Measurements from ENCODE around the gene RPS19.

The RPS19 gene

DNA sequence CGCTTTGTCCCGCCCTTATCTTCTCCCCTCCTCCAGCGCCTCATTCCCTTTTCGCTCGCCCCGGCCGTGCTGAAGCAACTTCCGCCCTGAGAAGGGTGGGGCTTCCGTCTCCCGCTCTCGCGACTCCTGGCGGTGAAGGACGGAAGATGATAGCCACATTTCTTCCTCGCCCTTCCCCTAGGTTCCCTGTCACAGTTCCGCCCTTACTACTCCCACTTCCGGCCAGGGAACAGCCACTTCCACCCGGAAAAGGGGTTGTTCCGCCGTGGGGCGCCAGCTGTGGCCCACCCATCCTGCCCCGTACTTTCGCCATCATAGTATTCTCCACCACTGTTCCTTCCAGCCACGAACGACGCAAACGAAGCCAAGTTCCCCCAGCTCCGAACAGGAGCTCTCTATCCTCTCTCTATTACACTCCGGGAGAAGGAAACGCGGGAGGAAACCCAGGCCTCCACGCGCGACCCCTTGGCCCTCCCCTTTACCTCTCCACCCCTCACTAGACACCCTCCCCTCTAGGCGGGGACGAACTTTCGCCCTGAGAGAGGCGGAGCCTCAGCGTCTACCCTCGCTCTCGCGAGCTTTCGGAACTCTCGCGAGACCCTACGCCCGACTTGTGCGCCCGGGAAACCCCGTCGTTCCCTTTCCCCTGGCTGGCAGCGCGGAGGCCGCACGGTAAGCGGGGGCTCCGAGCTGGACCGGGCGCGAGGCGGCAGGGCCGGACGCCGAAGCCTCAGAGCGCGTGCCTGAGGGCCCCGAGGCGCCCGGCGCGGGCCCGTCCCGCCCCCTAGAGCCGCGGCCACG is at the start of gene RPS19:
TSS of gene RPS19 (plus strand) at position 638 of the 801 bp plus-strand sequence. CDS start 520 bp downstream, outside the sequence.
- peak; percentile 88 to 100 (median 98) for DNase-seq

DNA sequence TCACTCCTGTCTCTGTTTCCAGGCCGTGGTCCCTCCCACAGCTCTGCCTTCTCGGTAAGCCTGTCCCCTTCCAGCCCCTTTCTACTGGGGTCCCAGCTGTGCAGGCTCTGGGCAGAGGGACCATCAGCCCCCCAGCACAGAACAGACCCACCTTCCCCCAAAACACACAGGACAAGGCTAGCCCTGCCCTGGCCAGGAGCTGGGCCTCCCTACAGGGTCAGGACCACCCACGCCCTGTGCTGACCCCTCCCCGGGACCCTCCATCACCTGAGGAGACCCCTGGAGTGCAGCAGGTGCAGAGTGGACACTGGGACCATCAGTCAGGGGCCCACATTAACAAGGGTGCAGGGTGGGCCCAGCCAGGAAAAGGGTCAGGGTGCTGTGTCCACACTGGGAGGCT is 49.8 kb upstream of the RPS19 start:
- DNase-seq = no peak

DNA sequence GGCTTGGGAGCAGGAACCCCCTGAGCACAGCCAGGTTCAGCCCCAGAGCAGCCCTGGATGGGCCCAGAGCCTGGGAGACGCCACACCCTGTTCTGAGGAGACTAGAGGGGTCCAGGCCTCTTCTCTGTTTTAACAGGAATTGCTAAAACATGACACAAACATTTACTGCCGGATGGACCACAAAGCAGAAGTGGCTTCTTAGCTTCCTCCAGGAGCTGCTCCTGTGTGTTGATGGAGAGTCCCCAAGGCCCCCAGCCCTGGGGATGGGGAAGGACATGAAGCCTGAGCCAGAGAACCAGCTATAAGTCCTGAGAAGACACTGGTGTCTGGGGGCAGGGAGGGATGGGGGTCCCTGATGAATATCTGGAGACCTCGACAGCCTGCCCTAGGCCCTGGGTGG is 49.0 kb upstream of the RPS19 start:
- peak in 4 of 14 donors; percentile 4 to 30 (median 18) for DNase-seq

DNA sequence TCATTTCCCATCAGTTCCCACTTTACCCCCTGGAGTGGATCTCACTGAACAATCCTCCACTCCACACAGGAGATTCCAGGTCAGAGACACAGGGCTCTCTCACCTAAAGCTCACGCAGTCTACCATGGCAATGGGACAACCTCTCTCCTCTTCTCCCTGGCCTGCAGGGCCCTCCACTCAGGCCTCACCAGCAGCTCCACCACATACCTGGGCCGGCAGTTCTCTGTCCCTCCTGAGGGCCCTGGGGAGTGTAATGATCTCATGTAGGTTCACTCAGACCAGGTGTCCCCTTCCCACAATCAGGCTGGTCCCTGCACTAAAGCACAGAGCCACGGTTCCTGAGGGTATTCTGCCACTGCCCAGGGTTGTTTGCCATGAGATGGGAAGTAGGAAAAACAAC is 48.1 kb upstream of the RPS19 start:
- no peak for DNase-seq

DNA sequence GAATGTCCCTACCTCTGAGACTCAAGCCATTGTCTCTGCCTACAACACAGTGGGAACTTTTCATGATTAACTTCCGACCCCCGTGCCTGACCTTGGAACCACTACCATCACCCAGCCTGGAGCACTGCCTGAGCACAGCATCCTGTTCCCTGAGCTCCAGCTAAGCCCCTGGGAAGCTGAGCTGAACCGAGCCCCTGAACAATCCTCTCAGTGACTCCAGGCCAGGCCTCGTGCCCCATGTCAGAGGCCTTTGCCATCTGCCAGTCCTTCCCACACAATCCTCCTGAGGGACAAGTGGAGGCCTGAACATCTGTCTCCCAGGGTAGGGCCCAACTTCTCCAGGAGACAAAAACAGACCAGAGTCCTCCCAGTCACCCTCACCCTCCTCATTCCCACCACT is 46.1 kb upstream of the RPS19 start:
- no peak for DNase-seq

DNA sequence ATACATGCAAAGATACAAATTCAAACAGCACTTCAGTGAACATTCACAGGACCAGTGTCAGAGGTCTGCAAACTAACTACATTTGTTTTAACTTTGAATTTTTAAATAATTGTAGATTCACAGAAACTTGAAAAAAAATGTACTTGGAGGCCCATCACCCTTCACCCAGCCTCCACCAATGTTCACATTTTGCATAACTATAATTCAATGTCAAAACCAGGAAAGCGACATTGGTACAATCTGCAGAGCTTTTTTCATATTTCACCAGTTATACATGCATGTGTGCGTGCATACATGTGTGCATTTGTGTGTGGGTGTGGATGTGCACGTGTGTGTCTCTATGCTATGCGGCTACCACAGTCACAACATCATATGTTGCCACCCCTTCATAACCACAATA is 44.8 kb upstream of the RPS19 start:
- no peak for DNase-seq

DNA sequence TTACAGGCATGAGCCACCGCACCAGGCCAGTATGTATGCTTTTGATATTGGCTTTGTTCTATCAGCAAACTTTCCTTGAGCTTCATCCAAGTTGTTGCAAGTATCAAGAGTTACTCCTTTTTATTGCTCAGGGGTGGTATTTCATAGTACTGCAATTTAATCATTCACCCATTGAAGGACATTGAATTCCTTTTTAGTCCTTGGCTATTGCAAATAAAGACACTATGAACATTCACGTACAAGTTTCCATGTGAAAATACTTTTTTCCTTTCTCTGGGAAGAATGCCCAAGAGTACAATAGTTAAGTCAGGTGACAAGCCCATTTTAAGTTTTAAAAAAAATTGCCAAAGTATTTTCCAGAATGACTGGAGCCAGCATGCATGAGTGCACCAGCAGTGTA is 43.3 kb upstream of the RPS19 start:
- no peak for DNase-seq

DNA sequence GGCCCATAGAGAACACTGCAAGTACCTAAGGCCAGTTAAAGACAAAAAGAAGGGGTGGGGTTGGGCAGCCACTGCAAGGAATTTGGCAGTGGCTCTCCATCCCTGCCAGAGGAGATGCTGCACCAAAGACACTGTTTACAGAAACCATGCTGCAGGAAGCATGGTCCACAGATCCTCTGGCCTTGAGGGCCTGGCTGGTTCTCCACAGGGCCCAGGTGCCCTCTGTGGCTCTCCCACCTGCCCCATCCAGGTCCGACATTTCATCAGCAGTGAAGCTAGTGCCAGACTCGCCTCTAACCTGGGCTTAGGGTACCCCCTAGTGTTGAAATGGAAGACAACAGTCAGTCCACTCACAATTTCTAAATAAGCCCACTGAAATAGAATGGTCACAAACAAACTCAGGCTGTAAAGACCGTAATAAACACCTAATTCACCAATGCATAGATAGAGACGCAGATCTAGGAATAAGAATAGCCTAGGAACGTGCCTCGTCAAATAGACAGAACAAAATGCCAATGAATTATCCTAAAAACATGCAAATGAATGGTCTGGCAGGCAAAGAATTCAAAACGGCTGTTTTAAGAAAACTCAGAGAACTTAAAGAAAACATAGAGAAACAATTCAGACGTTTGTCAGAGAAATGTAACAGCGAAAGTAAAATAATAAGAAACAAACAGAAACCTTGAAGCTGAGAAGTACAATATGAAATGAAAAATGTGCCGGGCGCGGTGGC is 38.9 kb upstream of the RPS19 start:
- peak in 4 of 14 donors; percentile 1 to 14 (median 2) for DNase-seq

DNA sequence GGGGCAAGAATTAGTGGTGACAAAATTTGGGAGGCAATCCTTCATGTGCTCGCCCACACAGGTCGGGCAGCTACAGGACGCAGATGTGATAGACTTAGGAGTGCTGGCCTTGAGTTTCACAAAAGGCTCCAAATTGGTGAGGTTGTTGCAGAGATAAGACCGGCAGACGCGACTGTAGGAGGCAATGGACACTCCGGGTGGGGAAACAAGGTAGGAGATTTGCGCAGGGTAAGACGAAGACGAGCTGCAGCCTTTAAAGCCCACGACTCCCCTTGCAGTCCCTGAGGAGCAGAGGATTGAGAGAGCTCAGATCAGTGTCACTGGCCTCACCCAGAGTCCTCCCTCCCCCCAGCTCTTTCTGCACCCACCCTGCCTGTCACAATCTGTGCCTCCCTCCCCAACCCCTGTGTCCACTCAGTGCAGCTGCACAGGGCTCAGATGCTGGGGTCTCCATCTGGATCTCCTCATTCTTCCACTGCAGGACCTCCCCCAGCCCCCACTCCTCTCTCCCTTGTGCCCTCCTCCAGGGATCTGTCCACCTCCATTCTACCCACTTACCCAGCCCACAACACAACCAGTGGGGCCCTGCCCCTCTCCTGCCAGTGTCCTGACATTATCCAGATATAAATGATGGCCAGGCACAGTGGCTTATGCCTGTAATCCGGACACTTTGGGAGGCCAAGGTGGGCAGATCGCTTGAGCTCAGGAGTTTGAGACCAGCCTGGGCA is 21.9 kb upstream of the RPS19 start:
- no peak for DNase-seq

DNA sequence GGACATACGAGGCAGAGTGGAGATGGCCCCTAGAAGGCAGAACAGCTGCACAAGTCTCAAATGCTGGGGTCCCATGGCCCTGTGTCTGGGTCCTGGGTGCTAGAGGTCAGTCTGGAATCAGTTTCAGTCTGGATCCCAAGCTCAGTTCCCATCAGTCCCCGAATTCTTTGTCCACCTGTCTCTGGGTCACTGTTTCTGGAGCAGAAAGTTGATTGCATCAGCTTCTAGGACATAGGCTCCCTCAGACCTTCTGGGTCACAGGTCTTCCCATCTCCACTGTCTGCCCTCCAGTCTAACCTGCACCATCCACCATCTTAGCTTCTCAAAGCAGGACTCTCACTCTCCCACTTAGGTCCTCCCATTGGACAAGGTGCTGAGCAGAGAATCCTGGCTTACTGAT is 20.8 kb upstream of the RPS19 start:
- no peak for DNase-seq

DNA sequence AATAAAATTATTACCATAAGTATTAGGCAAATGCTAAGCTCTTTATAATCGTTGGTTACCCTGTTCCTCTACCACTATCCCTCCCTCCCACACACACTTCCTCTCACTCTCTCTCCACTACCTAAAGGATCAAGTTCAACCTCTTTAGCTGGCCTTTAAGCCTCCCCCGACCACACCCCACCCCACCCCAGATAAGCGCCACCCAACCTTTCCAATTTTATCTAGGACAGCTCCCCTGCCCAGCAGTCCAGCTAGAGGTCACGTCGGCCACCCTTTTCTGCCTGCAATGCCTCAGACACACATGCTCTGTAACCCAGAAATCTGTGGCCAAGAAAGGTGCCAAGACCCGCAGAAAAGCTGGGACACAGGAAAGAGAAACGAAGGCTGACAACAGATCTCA is 16.7 kb upstream of the RPS19 start:
- no peak for DNase-seq

DNA sequence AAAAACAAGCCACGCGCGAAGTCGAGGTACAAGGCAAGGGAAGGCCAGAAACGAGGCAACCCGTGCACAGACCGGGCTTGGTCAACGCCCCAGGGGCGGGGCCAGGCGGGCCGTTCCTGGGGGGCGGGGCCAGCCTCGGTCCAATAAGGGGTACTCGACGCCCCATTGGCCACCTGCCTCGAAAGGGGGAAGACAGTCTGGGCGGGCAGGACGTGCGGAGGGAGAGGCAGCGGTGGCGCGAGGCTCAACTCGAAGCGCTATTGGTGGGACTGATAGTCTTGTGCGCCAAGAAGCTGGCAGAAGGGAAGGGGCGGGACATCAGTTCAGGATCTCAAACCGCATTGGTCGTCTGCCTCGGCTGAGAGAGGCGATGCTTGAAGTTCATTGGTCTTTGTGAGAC is 15.5 kb upstream of the RPS19 start, which contains the start of gene LYPD4:
TSS of gene LYPD4 (minus strand) at position 83 of the 400 bp plus-strand sequence. CDS start 5,398 bp downstream, outside the sequence.
- DNase-seq = no peak

DNA sequence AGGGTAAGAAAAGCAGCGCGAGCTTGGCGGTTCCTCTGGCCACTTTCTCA is 15.2 kb upstream of the RPS19 start, which contains the start of gene DMRTC2:
TSS of gene DMRTC2 (plus strand) at position 42 of the 50 bp plus-strand sequence. CDS start 2,387 bp downstream, outside the sequence.
- no peak for DNase-seq

DNA sequence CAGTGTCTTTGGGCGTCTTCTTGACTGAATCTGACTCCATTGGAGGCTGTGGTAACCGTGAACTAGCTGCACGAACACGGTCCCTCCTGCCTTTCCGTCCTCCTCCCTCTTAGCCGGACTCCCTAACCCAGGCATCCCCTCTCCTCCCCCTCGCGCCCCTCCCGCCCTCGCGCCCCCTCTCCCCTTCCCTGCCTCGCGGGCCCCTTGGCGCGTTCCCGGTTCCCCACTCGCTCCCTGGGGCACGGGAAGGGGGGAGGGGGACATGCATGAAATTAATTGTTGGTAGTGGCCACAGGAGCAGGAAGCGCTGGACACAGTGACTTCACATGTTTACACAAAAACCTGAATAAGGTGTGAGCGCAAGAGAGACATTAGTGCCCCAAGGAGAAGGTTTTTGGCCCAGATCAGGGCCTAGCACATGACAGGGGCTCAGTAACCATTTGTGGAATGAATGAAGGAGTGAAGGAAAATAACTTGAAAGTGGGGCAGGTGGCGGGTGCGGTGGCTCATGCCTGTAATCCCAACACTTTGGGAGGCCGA is 14.9 kb upstream of the RPS19 start:
- DNase-seq = no peak

DNA sequence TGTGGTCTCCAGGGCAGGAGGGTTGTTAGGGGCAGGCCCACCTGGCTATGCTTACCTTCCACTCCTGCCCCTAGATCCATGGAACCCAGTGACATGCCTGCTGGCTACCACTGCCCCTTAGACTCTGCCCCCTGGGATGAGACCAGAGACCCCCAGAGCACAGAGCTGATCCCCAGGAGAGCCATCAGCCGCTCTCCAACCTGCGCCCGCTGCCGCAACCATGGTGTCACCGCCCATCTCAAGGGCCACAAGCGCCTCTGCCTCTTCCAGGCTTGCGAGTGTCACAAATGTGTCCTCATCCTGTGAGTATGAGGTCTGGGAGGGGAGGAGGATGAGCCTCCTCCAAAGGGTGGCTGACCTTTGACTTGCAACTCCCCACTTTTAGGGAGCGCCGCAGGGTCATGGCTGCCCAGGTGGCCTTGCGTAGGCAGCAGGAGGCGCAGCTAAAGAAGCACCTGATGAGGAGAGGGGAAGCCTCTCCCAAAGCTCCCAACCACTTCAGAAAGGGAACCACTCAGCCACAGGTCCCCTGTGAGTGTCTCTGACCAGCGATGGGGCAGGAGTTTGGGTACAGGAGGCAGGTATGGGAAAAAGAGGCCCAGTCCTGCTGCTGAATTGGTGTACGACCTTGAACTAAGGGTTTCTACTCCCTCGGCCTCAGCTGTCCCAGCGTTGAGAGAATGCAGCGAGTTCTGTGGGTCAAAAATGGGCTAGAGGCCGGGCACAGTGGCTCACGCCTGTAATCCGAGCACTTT is 12.5 kb upstream of the RPS19 start:
- DNase-seq = no peak

DNA sequence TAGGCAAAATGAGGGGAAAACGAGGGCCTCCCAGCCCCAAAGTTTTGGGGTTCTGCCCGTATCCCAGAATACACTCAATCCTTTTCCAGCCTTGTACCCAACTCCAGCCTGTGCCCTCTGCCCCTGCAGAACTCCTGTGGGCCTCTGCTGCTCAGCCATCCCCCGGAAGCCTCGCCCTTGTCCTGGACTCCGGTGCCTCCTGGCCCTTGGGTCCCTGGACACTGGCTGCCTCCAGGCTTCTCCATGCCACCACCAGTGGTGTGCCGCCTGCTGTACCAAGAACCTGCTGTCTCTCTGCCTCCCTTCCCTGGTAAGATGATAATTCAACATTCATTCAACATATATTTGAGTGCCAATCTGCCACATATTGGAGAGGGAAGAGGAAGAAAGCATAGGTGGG is 11.4 kb upstream of the RPS19 start:
- DNase-seq = no peak

DNA sequence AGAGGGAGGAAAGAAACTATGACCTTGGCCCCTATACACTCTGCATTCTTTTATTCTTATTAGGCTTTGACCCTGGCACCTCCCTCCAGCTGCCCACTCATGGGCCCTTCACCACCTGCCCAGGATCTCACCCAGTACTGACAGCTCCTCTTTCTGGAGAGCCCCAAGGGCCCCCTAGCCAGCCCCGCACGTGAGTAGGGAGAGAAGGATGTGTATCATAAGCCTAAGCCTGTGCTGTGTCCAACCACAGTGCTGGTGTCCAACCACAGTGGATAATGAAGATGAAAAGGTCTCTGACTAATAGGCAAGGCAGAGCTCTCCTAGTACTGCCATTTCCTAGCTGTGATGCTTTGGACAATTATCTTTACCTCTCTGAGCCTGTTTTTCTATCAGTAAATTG is 11.0 kb upstream of the RPS19 start:
- DNase-seq = no peak

DNA sequence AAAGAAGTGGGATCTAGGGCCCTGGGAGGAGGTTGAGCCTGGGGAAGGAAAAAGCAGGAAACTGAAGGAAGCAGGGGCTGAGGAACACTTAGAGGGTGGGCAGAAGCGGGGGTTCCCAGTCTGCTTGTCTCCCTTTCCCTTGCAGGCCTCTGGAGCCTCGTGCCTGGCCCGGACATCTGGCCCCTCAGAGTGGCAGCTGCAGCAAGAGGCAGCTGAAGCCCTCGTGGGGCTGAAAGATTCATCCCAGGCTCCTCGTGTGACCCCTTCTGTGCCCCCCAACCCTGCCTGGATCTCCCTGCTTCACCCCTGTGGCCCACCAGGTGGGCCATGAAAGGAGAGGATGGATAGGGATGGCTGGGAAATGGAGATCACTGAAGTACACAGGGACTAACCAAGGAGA is 9.7 kb upstream of the RPS19 start:
- no peak for DNase-seq

DNA sequence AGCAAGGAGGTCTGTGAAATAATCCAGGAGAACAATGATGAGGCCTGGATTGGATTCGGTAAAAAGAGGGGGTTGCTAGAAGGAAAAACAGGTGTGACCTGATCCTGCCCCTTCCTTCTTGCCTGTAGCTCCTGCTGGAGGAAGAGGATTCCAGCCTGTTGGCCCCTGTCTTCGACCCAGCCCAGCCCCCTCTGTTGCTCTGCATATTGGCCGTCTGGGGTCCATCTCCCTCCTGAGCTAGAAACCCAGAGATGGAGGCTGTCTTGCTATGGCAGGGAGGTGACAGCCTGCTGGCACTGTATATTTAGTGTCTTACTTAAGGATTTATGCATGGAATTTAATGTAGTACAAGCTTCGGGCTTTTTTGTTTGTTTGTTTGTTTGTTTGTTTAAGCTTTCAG is 8.6 kb upstream of the RPS19 start:
- DNase-seq = no peak

DNA sequence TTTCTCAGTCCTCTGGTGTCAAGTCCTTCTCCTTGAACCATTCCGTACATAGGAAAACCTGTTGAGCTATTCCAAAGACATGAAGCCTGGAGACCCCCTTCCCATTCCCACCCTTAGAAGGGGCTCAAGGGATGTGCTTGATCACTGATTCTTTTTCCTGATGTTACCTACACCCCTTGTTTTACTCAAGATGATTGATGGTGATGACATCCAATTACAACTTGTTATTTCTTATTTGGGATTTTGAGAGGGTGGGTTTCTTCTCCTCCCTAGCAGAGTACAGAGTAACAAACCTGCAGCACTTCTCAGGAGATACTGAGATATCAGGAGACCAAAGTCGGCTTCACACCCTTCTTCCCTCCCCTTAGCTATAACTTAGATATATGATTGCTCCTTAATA is 6.7 kb upstream of the RPS19 start:
- DNase-seq = no peak

DNA sequence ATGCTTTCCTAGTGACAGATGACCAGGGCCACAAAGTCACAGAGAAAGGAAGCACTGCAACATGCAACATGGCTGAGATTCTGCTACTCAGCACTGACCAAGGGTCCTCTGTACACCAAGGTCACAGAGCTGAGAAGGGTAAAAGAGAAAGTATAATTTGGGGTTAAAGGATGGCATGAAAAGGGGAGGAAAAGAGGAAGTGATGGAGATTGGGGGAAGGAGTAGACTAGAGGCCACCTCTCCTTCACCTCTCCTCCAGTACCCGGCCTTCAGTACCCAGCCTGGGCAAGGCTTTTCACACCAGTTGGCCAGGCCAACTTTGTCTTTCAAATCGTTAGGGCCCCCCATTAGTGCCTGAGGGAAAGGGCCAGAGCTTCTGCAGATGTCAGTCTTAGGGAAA is 6.3 kb upstream of the RPS19 start:
- no peak for DNase-seq

DNA sequence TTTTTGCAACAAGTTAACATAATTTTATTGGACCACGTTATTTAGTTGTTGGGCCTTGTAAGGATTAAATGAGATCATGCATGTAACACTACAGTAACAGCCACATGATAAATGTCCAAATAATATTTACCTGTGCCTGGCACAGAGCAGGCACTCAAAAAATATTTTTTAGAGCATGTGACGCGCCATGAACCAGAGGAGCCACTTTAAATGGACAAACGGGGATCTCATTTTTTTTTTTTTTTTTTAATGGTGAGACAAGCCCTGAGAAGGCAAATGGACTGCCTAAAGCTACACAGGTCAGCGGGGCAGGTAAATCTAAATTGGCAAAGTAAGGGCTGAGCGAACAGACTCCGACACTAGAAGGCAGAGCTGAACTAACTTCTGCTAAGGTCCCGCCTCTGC is 840 bp upstream of the RPS19 start:
- no peak for DNase-seq

All from C1 segment of cervical spinal cord (tissue), 14 donors.